Measurements from ENCODE around the gene PHC2. TPM values are rescaled to one million over a fixed set of nuclear protein-coding genes. Genes with fewer than 3 reads are reported as not detected.

PHC2 gene
- total RNA-seq, 4 donors from 2014 or later, result 70.2 to 114 (median 77.2) TPM

DNA sequence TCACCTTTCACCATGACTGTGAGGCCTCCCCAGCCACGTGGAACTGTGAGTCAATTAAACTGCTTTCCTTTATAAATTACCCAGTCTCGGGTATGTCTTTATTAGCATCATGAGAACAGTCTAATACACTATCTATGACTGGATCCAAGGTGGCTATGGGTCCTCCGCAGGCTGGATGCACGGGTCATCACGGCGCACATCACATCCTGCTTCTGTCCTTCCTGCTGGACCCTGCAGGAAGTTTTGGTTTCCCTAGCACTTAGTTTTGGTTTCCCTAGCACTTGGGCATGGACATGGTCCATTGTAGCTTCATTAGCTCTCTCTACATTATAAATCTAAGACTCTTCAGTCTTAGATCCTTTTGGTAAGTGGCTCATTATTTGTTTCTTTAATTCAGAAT is 14.2 kb upstream of the PHC2 start:
- no peak for TF ChIP-seq POLR2A (IDR thresholded peaks at IDR 0.05)
- intact Hi-C loops (cut with DNase I; ENCODE audit: low total_unique reads), result no loop called here
- 85 to 88% methylated on average over 6 of the region's 6 CpGs for WGBS, 2 donors
- DNase-seq (ENCODE audit: low spot score in 2 of 2), result no peak
- H3K4me3 ChIP-seq (ENCODE audit: low read depth, poor library complexity, severe bottlenecking), result no peak overlapping the region

GRCh38 chr1:33443705-33444180 is 12.8 kb upstream of the PHC2 start:
- TF ChIP-seq CTCF (IDR thresholded peaks at IDR 0.05) (no peak), POLR2A (IDR thresholded peaks at IDR 0.05) (no peak)
- H3K4me3 ChIP-seq (ENCODE audit: low read depth, poor library complexity, severe bottlenecking), result no peak overlapping the region
- no peak for DNase-seq (ENCODE audit: low spot score in 2 of 2)
- intact Hi-C loops (cut with DNase I; ENCODE audit: low total_unique reads), result no loop called here
- 61 to 68% methylated on average over 6 of the region's 6 CpGs for WGBS, 2 donors

GRCh38 chr1:33443080-33443704 is 12.3 kb upstream of the PHC2 start:
- no peak for DNase-seq (ENCODE audit: low spot score in 2 of 2)
- intact Hi-C loops (cut with DNase I; ENCODE audit: low total_unique reads), result no loop called here
- whole genome bisulfite sequencing, 2 donors, result 38 to 47% methylated on average over 4 of the region's 4 CpGs
- H3K4me3 ChIP-seq (ENCODE audit: low read depth, poor library complexity, severe bottlenecking), result no peak overlapping the region
- TF ChIP-seq CTCF (IDR thresholded peaks at IDR 0.05) (no peak), POLR2A (IDR thresholded peaks at IDR 0.05) (no peak)

GRCh38 chr1:33442141-33442540 is 11.2 kb upstream of the PHC2 start:
- no peak for TF ChIP-seq POLR2A (IDR thresholded peaks at IDR 0.05)
- TF ChIP-seq CTCF (IDR thresholded peaks at IDR 0.05), result no peak
- 68 to 76% methylated on average over 1 of the region's 1 CpG for WGBS, 2 donors
- H3K4me3 ChIP-seq (ENCODE audit: low read depth, poor library complexity, severe bottlenecking), result no peak overlapping the region
- intact Hi-C loops (cut with DNase I; ENCODE audit: low total_unique reads), result no loop called here
- no peak for DNase-seq (ENCODE audit: low spot score in 2 of 2)

DNA sequence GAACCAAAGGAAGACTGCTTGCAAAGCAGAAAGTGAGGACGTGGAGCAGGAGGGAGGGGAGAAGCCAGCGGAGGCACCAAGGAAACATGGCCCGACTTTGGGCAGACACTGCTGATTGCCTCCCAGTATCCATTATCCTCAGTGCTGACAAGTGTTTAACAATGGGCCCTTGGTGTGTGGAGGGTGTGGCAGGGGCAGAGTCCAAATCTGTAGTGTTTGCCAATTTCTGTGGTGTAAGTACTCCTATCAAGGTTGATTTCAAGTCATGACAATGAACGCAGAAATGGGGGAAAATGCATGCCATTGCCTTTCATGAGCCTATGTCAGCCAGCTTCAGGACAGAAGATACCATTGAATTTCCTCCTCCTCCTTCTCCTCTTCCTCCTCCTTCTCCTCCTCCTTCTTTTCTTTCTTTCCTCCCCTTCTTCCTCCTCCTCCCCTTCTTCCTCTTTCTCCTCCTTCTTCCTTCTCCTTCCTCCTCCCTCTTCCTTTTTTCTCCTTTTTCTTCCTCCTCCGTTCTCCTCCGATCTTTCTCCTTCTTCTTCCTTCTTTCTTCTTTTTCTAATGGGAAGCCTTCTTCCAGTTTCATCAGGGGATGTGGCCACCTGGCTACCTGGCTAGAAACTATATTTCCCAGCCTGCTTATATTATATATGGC is 10.3 kb upstream of the PHC2 start:
- DNase-seq (ENCODE audit: low spot score in 2 of 2), result no peak
- no peak overlapping the region for H3K4me3 ChIP-seq (ENCODE audit: low read depth, poor library complexity, severe bottlenecking)
- TF ChIP-seq POLR2A (IDR thresholded peaks at IDR 0.05) (no peak), CTCF (IDR thresholded peaks at IDR 0.05) (no peak)
- 70 to 74% methylated on average over 6 of the region's 6 CpGs for whole genome bisulfite sequencing, 2 donors
- intact Hi-C loops (cut with DNase I; ENCODE audit: low total_unique reads), result no loop called here

- no peak overlapping the region for H3K4me3 ChIP-seq (ENCODE audit: low read depth, poor library complexity, severe bottlenecking)
- intact Hi-C loops (cut with DNase I; ENCODE audit: low total_unique reads), result no loop called here
- DNase-seq (ENCODE audit: low spot score in 2 of 2), result no peak
- TF ChIP-seq POLR2A (IDR thresholded peaks at IDR 0.05), result no peak
- no peak for TF ChIP-seq CTCF (IDR thresholded peaks at IDR 0.05)
- WGBS, 2 donors, result 30 to 52% methylated on average over 1 of the region's 1 CpG
Observed at GRCh38 chr1:33439662-33440061, 8.8 kb upstream of the PHC2 start.

All from lower leg skin (tissue), 4 donors.